Measurements from ENCODE around the gene WNT16.

DNA sequence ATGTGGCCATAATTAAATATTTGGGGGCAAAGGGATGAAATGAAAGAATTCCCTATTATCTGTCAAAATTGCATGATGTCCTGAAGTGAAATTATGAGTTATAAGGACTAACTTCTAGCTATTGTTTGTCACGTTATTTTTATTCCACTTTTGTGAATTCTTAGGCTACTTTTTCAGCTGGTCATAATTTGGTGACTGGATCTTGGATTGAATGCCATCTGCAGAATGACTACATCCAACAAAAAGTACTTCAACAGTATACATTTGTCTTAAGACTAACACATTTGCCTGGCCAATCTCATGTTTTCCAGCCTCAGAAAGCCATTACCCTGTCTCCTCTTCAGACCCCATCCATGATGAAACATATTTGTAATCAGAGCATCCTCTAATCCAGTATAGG is 48.1 kb upstream of the WNT16 start:
- TF ChIP-seq POLR2A (IDR thresholded peaks at IDR 0.05) = no peak
- TF ChIP-seq, protein P1, sequence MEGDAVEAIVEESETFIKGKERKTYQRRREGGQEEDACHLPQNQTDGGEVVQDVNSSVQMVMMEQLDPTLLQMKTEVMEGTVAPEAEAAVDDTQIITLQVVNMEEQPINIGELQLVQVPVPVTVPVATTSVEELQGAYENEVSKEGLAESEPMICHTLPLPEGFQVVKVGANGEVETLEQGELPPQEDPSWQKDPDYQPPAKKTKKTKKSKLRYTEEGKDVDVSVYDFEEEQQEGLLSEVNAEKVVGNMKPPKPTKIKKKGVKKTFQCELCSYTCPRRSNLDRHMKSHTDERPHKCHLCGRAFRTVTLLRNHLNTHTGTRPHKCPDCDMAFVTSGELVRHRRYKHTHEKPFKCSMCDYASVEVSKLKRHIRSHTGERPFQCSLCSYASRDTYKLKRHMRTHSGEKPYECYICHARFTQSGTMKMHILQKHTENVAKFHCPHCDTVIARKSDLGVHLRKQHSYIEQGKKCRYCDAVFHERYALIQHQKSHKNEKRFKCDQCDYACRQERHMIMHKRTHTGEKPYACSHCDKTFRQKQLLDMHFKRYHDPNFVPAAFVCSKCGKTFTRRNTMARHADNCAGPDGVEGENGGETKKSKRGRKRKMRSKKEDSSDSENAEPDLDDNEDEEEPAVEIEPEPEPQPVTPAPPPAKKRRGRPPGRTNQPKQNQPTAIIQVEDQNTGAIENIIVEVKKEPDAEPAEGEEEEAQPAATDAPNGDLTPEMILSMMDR (IDR thresholded peaks at IDR 0.05) = no peak

Measured in breast epithelium (tissue), 3 donors.